GM12891 (cell line): Measurements from ENCODE around the gene VGLL4.

ENCODE experiments used
- DNase-seq: peaks from one replicate; pipeline ENCODE4 v3.0.0; 2011; ENCODE audit warnings: low spot score; ENCODE audit not compliant: insufficient read length
- FAIRE-seq: peaks from 2 replicates; lab custom pipeline; 2011; peaks lifted over from hg19 to GRCh38; lab: Jason Lieb, UNC
- PAX5 ChIP-seq: IDR thresholded peaks from 2 replicates; pipeline ENCODE4 v1.6.1; 2011; ENCODE audit warnings: low read length, moderate library complexity, mild to moderate bottlenecking; ENCODE audit not compliant: insufficient read depth, severe bottlenecking
- POLR2A ChIP-seq: IDR thresholded peaks from 2 replicates; pipeline ENCODE4 v1.6.1; 2011; ENCODE audit warnings: low read depth, low read length, control low read depth
- POLR2AphosphoS5 ChIP-seq: IDR thresholded peaks from 2 replicates; pipeline ENCODE4 v1.6.1; 2011; ENCODE audit warnings: low read depth, low read length, control low read depth
- POU2F2 ChIP-seq: IDR thresholded peaks from 2 replicates; pipeline ENCODE4 v1.6.1; 2011; ENCODE audit warnings: low read depth, mild to moderate bottlenecking, control low read depth, low read length, moderate library complexity
- SPI1 ChIP-seq: IDR thresholded peaks from 2 replicates; pipeline ENCODE4 v1.6.1; 2011; ENCODE audit warnings: low read depth, low read length, control low read depth
- TAF1 ChIP-seq: IDR thresholded peaks from 2 replicates; pipeline ENCODE4 v1.6.1; 2011; ENCODE audit warnings: low read depth, low read length, control low read depth

VGLL4 gene

GRCh38 chr3:11653298-11654055 lies 9.8 kb upstream of the VGLL4 start:
- DNase-seq (no peak), FAIRE-seq (no peak)
- no peak for TF ChIP-seq POLR2A
- no peak for TF ChIP-seq POLR2AphosphoS5
- TF ChIP-seq SPI1: no peak
- TF ChIP-seq PAX5: no peak
- no peak for TF ChIP-seq POU2F2
- no peak for TF ChIP-seq TAF1

GRCh38 chr3:11651900-11652299 lies 8.2 kb upstream of the VGLL4 start:
- no peak for DNase-seq
- TF ChIP-seq POLR2AphosphoS5 (no peak), PAX5 (no peak), POU2F2 (no peak), POLR2A (no peak), SPI1 (no peak)
- FAIRE-seq: no peak

- TF ChIP-seq POU2F2 (no peak), POLR2AphosphoS5 (no peak), TAF1 (no peak), POLR2A (no peak), SPI1 (no peak), PAX5 (no peak)
- DNase-seq: no peak
- no peak for FAIRE-seq
These were observed 7.8 kb upstream of the VGLL4 start for GRCh38 chr3:11651477-11651876.

- no peak for FAIRE-seq
- no peak for DNase-seq
- TF ChIP-seq SPI1 (no peak), POLR2A (no peak), POU2F2 (no peak)
These were observed 6.7 kb upstream of the VGLL4 start for GRCh38 chr3:11650391-11650790.

- DNase-seq (no peak), FAIRE-seq (no peak)
- TF ChIP-seq POLR2AphosphoS5 (no peak), SPI1 (no peak), PAX5 (no peak), POLR2A (no peak), POU2F2 (no peak), TAF1 (no peak)
These were observed 5.0 kb upstream of the VGLL4 start for GRCh38 chr3:11648735-11649134.

- TF ChIP-seq SPI1 (no peak), PAX5 (no peak), POLR2AphosphoS5 (no peak), TAF1 (no peak), POU2F2 (no peak), POLR2A (no peak)
- FAIRE-seq (peak; percentile 23), DNase-seq (no peak)
These were observed 513 bp downstream of the VGLL4 start for GRCh38 chr3:11643201-11643603.

- no peak for DNase-seq
- FAIRE-seq: peak; percentile 45
- TF ChIP-seq POLR2A (peak; percentile 64; the same call in 1 of the 2 replicates), PAX5 (no peak), TAF1 (peak; percentile 61; the same call in 1 of the 2 replicates), POU2F2 (peak; percentile 38; the same call in 1 of the 2 replicates), POLR2AphosphoS5 (peak; percentile 65; the same call in 1 of the 2 replicates), SPI1 (no peak)
These were observed 1.1 kb downstream of the VGLL4 start for GRCh38 chr3:11642431-11643191.

- DNase-seq (no peak), FAIRE-seq (no peak)
- no peak for TF ChIP-seq POU2F2
- TF ChIP-seq POLR2AphosphoS5: no peak
- no peak for TF ChIP-seq POLR2A
- TF ChIP-seq TAF1: no peak
- TF ChIP-seq PAX5: no peak
- TF ChIP-seq SPI1: no peak
These were observed 1.9 kb downstream of the VGLL4 start for GRCh38 chr3:11641683-11642430.

- TF ChIP-seq POU2F2: no peak
- no peak for TF ChIP-seq POLR2A
- no peak for TF ChIP-seq POLR2AphosphoS5
- TF ChIP-seq PAX5: no peak
- no peak for TF ChIP-seq TAF1
- TF ChIP-seq SPI1: no peak
- FAIRE-seq: no peak
These were observed 2.4 kb downstream of the VGLL4 start for GRCh38 chr3:11641316-11641682.

More at GRCh38 chr3:11641316-11641682, 2.4 kb downstream of the VGLL4 start:
- DNase-seq: no peak
